Common myeloid progenitor, CD34-positive (primary cell): Measurements from ENCODE around the gene NME4.
"Not testable (repeated sequence)": the region's sequence is repeated elsewhere in the genome, so short reads cannot be mapped to it uniquely, and the experiment has no call there.

Experiments used
- CTCF ChIA-PET: fragments of 350-600 bp; sonication (Branson Sonifier 250); formaldehyde crosslinking; loops from one replicate; lab custom pipeline; 2021; ENCODE audit warnings: antibody characterized with exemption; lab: Charles Lee
- POLR2A ChIA-PET: fragments of 350-600 bp; sonication (Branson Sonifier 250); formaldehyde crosslinking; loops from one replicate; lab custom pipeline; 2021; ENCODE audit warnings: antibody characterized with exemption; lab: Charles Lee
- DNase-seq, 3 donors: peaks; one replicate each; pipeline versions ENCODE4 v3.0.0 to v3.0.0-alpha.2; 2013
- H3K27ac ChIP-seq, 2 experiments: 1 replicate in 1 of 2; 2 replicates in 1 of 2; pipeline ENCODE4 v1.7.0; 2013; ENCODE audit warnings: inconsistent platforms in 2 of 2, low read length in 2 of 2, mild to moderate bottlenecking in 2 of 2, low read depth in 1 of 2, moderate library complexity in 1 of 2; ENCODE audit not compliant: severe bottlenecking in 2 of 2, insufficient read depth in 1 of 2, poor library complexity in 1 of 2
- H3K27me3 ChIP-seq, 5 experiments: replicated peaks in 2 of 5; 1 replicate in 3 of 5; 2 replicates in 2 of 5; pipeline versions ENCODE4 v1.6.1 to v1.7.0; 2013; ENCODE audit warnings: low read length in 4 of 5, mild to moderate bottlenecking in 2 of 5, moderate library complexity in 2 of 5, inconsistent platforms in 1 of 5; ENCODE audit not compliant: insufficient read depth in 5 of 5, control insufficient read depth in 4 of 5
- H3K36me3 ChIP-seq, 4 experiments: 1 replicate in 2 of 4; 2 replicates in 2 of 4; pipeline versions ENCODE4 v1.6.1 to v1.7.0; 2013; ENCODE audit warnings: low read length in 3 of 4, control low read depth in 1 of 4, mild to moderate bottlenecking in 1 of 4; ENCODE audit not compliant: control insufficient read depth in 4 of 4, insufficient read depth in 4 of 4
- H3K4me1 ChIP-seq, 4 experiments: 1 replicate in 3 of 4; 2 replicates in 1 of 4; pipeline versions ENCODE4 v1.6.1 to v1.7.1; 2013; ENCODE audit warnings: low read length in 3 of 4, mild to moderate bottlenecking in 3 of 4, control low read depth in 1 of 4, inconsistent platforms in 1 of 4, moderate library complexity in 1 of 4; ENCODE audit not compliant: control insufficient read depth in 4 of 4, insufficient read depth in 4 of 4; ENCODE audit errors: control extremely low read depth in 1 of 4
- H3K4me3 ChIP-seq, 7 experiments: 1 replicate in 4 of 7; 2 replicates in 3 of 7; pipeline versions ENCODE4 v1.5.1 to v1.7.0; 2013; ENCODE audit warnings: mild to moderate bottlenecking in 7 of 7, low read length in 6 of 7, moderate library complexity in 6 of 7, inconsistent platforms in 2 of 7, low read depth in 2 of 7, control low read depth in 1 of 7; ENCODE audit not compliant: insufficient read depth in 4 of 7, control insufficient read depth in 1 of 7; ENCODE audit errors: extremely low read depth in 1 of 7
- H3K9me3 ChIP-seq, 5 experiments: 1 replicate in 4 of 5; 2 replicates in 1 of 5; pipeline versions ENCODE4 v1.6.1 to v1.7.1; 2013; ENCODE audit warnings: low read length in 4 of 5, mild to moderate bottlenecking in 2 of 5, inconsistent platforms in 1 of 5, low read depth in 1 of 5, moderate library complexity in 1 of 5; ENCODE audit not compliant: control insufficient read depth in 4 of 5, insufficient read depth in 2 of 5; ENCODE audit errors: control extremely low read depth in 1 of 5
- WGBS: methylation state at CpG from one replicate; pipeline ENCODE4 v1.1.5; 2013; ENCODE audit not compliant: insufficient coverage; 5-methylcytosine and 5-hydroxymethylcytosine counted together

Gene NME4

GRCh38 chr16:359871-360697 is 36.9 kb upstream of the NME4 start:
- no peaks in the 10 kb centered on the region for H3K9me3 ChIP-seq
- H3K27me3 ChIP-seq, result peaks cover 0 to 9% (median 0%) of the 10 kb centered on the region in 5 experiments
- no peak overlapping the region for H3K4me3 ChIP-seq
- H3K36me3 ChIP-seq, result no peaks in the 10 kb centered on the region
- 98% methylated on average over 37 of the region's 47 CpGs for WGBS
- no peak for DNase-seq
- peaks cover 0 to 7% (median 5%) of the 10 kb centered on the region in 4 experiments for H3K4me1 ChIP-seq
- ChIA-PET CTCF (interaction anchor here (1.4 to 3.1 kb wide), 2 partner anchors 10 to 125 kb away, joined by 4 to 16 read pairs; partner anchors contain the start of genes FAM234A and MRPL28), POLR2A (no interaction called here)
- H3K27ac ChIP-seq, result no peak overlapping the region

DNA sequence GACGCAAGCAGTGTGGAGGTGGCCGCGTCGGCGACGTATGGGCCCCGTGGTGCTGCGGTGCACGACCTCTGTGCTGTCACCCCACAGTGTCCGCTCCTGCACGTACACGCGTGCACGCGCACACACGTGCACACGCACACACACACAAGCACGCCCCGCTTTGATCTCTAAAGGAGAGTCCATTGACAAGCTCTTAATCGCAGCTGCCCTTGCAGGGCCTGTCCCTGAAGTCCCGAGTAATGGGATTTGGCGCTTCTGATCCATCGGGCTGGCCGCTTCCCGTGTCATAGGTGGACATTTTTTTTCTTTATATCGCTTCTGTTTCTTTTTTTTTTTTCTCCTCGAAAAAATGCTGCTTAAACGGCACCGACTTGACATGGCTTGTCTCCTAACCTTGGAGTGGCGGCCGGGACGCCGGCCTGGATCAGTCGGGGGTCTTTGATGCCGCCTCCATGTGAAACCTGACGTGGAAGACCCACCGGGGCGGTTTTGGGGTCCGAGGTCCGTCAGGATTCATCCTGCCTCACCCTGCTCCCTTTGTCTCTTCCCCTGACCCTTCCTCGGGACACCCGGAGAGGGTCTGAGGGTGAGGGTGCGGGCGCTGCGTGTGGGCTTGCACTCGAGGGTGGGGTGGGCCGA is 36.2 kb upstream of the NME4 start:
- DNase-seq, result no peak
- no peak overlapping the region for H3K27ac ChIP-seq
- no peaks in the 10 kb centered on the region for H3K36me3 ChIP-seq
- ChIA-PET POLR2A (no interaction called here), CTCF (interaction anchor here (1.1 to 3.1 kb wide), 8 partner anchors 10 to 179 kb away, joined by 3 to 16 read pairs (median 5); partner anchors contain the start of genes FAM234A and MRPL28)
- H3K27me3 ChIP-seq, result peaks cover 0 to 9% (median 0%) of the 10 kb centered on the region in 5 experiments
- WGBS, result 96% methylated on average over 39 of the region's 47 CpGs
- H3K4me1 ChIP-seq, result peaks cover 0 to 3% (median 0%) of the 10 kb centered on the region in 4 experiments
- no peak overlapping the region for H3K4me3 ChIP-seq
- H3K9me3 ChIP-seq, result no peaks in the 10 kb centered on the region

DNA sequence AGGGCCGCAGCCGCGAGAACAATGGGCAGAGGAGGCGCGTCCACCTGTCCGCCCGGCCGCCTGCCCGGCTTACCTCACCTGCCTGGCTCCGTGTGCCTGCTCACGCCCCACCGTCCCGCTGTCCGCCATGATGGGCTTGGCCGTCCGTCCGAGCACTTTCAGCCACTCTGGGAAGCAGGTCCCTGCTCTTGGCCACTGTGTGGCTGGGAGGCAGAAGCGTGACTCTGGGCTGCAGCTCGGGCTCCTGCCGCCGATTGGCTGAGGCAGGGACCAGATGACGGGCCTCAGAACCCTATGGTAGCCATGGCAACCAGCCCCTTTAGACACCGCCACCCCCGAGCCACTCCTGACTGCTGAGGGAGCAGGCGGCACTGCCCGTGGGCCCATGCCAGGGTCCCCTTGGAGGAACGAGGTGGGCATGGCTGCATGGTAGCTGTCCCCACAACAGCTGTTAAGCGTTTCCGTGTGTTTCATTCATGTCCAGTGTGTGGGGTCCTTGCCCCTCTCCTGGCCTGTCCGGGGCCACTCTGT is 35.6 kb upstream of the NME4 start:
- ChIA-PET POLR2A (no interaction called here), CTCF (interaction anchor here (0.8 to 3.1 kb wide), 18 partner anchors 9 to 261 kb away, joined by 3 to 16 read pairs (median 4); partner anchors contain the start of genes DECR2, FAM234A and MRPL28)
- WGBS, result 94% methylated on average over 28 of the region's 30 CpGs
- Histone ChIP-seq H3K9me3 (no peaks in the 10 kb centered on the region), H3K4me1 (peaks cover 0 to 3% (median 0%) of the 10 kb centered on the region in 4 experiments), H3K36me3 (peaks cover 0 to 4% (median 1%) of the 10 kb centered on the region in 4 experiments), H3K4me3 (no peak overlapping the region), H3K27me3 (peaks cover 0 to 9% (median 0%) of the 10 kb centered on the region in 5 experiments), H3K27ac (no peak overlapping the region)
- DNase-seq, result no peak

- Histone ChIP-seq H3K4me3 (no peak overlapping the region), H3K27me3 (peaks cover 0 to 9% (median 0%) of the 10 kb centered on the region in 5 experiments), H3K9me3 (no peaks in the 10 kb centered on the region), H3K4me1 (peaks cover 0 to 3% (median 0%) of the 10 kb centered on the region in 4 experiments), H3K36me3 (peaks cover 0 to 10% (median 6%) of the 10 kb centered on the region in 4 experiments), H3K27ac (no peak overlapping the region)
- DNase-seq, result peak; percentile 72 to 85 (median 85)
- ChIA-PET POLR2A (interaction anchor here (0.7 kb wide), 1 partner anchor 126 kb away, joined by 3 read pairs; no protein-coding TSS in a partner anchor), CTCF (interaction anchor here (0.8 to 3.1 kb wide), 23 partner anchors 9 to 262 kb away, joined by 3 to 16 read pairs (median 4); partner anchors contain the start of genes DECR2, FAM234A and MRPL28)
- WGBS, result 37% methylated on average over 28 of the region's 30 CpGs
Measured at GRCh38 chr16:361872-362701, 34.9 kb upstream of the NME4 start.

GRCh38 chr16:362702-362999 is 34.3 kb upstream of the NME4 start:
- peaks cover 0 to 16% (median 11%) of the 10 kb centered on the region in 4 experiments for H3K36me3 ChIP-seq
- H3K9me3 ChIP-seq, DNase-seq, H3K4me1 ChIP-seq, H3K27ac ChIP-seq, POLR2A ChIA-PET, H3K27me3 ChIP-seq, H3K4me3 ChIP-seq: not testable (repeated sequence)
- 95% methylated on average over 15 of the region's 24 CpGs for WGBS
- CTCF ChIA-PET, result interaction anchor here (0.8 to 3.1 kb wide), 16 partner anchors 8 to 262 kb away, joined by 3 to 16 read pairs (median 4); partner anchors contain the start of genes DECR2, FAM234A and MRPL28

- H3K9me3 ChIP-seq, result no peaks in the 10 kb centered on the region
- H3K4me1 ChIP-seq, result peaks cover 0 to 3% (median 0%) of the 10 kb centered on the region in 4 experiments
- H3K27me3 ChIP-seq, result peaks cover 0 to 9% (median 0%) of the 10 kb centered on the region in 5 experiments
- H3K4me3 ChIP-seq, result no peak overlapping the region
- 90% methylated on average over 18 of the region's 20 CpGs for WGBS
- H3K27ac ChIP-seq, result no peak overlapping the region
- no peak for DNase-seq
- ChIA-PET CTCF (interaction anchor here (0.7 to 3.1 kb wide), 10 partner anchors 12 to 257 kb away, joined by 3 to 16 read pairs (median 5); partner anchors contain the start of genes DECR2 and FAM234A), POLR2A (no interaction called here)
- H3K36me3 ChIP-seq, result peaks cover 0 to 21% (median 16%) of the 10 kb centered on the region in 4 experiments
Measured at GRCh38 chr16:363110-363765, 33.8 kb upstream of the NME4 start.
